ENCODE results near the gene CFDP1. TPM values are rescaled to one million over a fixed set of nuclear protein-coding genes. Genes with fewer than 3 reads are reported as not detected.

CFDP1 gene
- polyA plus RNA-seq, 4 donors, result 108 to 390 (median 236) TPM

DNA sequence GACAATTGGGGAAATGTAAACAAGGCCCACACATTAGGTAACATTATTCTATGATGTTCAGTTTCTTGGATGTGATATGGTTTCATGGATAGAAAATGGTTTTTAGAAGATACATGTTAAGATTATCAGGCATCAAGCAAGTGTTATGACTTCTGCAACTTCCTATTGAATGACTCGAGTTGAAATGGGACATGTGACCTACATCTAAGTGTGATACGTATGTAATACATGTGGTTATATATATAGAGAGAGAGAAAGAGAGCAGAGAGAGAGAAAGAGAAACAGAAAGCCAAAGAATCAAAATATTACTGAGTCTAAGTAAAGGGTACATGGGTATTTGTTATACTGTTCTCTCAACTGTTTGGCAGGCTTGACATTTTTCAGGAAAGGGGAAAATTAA, 29.5 kb upstream of the CFDP1 start:
- Histone ChIP-seq H3K27ac (ENCODE audit: low read depth in 1 of 3, low read length in 2 of 3) (peak overlapping the region in 2 of 3 donors; percentile 95 to 100), H3K36me3 (ENCODE audit: control insufficient read depth in 3 of 3, insufficient read depth in 2 of 3, low read depth in 1 of 3, low read length in 3 of 3) (peaks cover 0 to 8% (median 0%) of the 10 kb centered on the region in 3 donors), H3K27me3 (ENCODE audit: control insufficient read depth in 3 of 3, insufficient read depth in 3 of 3, low read length in 3 of 3) (no peaks in the 10 kb centered on the region), H3K4me1 (ENCODE audit: control insufficient read depth in 3 of 3, insufficient read depth in 2 of 3, low read depth in 1 of 3, low read length in 2 of 3) (peaks cover 0 to 28% (median 5%) of the 10 kb centered on the region in 3 donors), H3K9me3 (ENCODE audit: control insufficient read depth in 2 of 2, insufficient read depth in 1 of 2, low read depth in 1 of 2, low read length in 1 of 2) (no peaks in the 10 kb centered on the region), H3K4me3 (ENCODE audit: low read depth in 1 of 3, low read length in 3 of 3) (peak overlapping the region in 2 of 3 donors; percentile 92 to 95)
- 0 to 6% (median 1%) methylated on average over 2 of the region's 2 CpGs for whole genome bisulfite sequencing, 3 donors
- DNase-seq (peak; percentile 39 to 43), FAIRE-seq (no peak)

DNA sequence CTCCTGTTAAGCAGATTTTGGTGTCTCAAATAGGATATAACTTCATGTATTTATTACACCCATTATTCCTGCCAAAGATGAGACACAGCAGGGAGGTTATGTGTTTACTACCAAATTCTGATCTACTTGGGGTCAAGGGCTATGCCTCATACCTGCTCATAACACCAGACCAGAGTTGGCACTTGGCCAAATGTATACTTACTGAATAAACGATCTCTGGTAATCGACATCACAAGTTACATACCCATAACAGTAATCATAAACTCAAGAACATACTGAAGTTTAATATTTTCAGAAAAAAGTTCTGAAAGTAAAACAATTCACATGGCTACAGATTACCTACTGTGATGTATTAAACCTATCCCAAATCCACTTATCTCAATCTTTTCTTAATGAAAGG, 28.3 kb upstream of the CFDP1 start:
- 15 to 55% (median 39%) methylated on average over 2 of the region's 2 CpGs for WGBS, 3 donors
- no peak overlapping the region for H3K4me3 ChIP-seq (ENCODE audit: low read depth in 1 of 3, low read length in 3 of 3)
- peaks cover 0 to 16% (median 2%) of the 10 kb centered on the region in 3 donors for H3K36me3 ChIP-seq (ENCODE audit: control insufficient read depth in 3 of 3, insufficient read depth in 2 of 3, low read depth in 1 of 3, low read length in 3 of 3)
- H3K27me3 ChIP-seq (ENCODE audit: control insufficient read depth in 3 of 3, insufficient read depth in 3 of 3, low read length in 3 of 3), result no peaks in the 10 kb centered on the region
- H3K4me1 ChIP-seq (ENCODE audit: control insufficient read depth in 3 of 3, insufficient read depth in 2 of 3, low read depth in 1 of 3, low read length in 2 of 3), result peaks cover 5 to 39% (median 6%) of the 10 kb centered on the region in 3 donors
- FAIRE-seq, result no peak
- H3K27ac ChIP-seq (ENCODE audit: low read depth in 1 of 3, low read length in 2 of 3), result peak overlapping the region in 1 of 3 donors; percentile 21
- peak; percentile 30 to 61 for DNase-seq
- H3K9me3 ChIP-seq (ENCODE audit: control insufficient read depth in 2 of 2, insufficient read depth in 1 of 2, low read depth in 1 of 2, low read length in 1 of 2), result no peaks in the 10 kb centered on the region

DNA sequence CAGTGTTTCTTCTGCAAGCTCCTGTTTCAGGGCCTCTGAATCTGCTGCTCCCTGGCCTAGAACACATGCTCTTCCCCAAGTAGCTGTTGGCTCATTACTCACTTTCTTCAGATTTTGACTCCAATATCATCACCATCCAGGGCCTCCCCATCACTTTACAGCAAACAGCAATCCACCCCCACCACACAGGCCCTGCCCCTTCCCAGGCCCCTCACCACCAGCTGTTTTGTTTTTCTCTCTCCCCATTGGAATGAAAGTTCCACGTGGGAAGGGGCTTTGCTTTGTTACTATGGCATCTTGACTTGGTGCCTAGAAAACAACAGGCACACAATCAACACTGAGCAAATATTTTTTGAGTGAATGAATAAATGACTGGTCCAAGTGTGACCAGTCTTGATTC, 27.1 kb upstream of the CFDP1 start:
- H3K27me3 ChIP-seq (ENCODE audit: control insufficient read depth in 3 of 3, insufficient read depth in 3 of 3, low read length in 3 of 3), result no peaks in the 10 kb centered on the region
- H3K4me3 ChIP-seq (ENCODE audit: low read depth in 1 of 3, low read length in 3 of 3), result no peak overlapping the region
- FAIRE-seq, result no peak
- peaks cover 0 to 18% (median 2%) of the 10 kb centered on the region in 3 donors for H3K36me3 ChIP-seq (ENCODE audit: control insufficient read depth in 3 of 3, insufficient read depth in 2 of 3, low read depth in 1 of 3, low read length in 3 of 3)
- no peak for DNase-seq
- H3K9me3 ChIP-seq (ENCODE audit: control insufficient read depth in 2 of 2, insufficient read depth in 1 of 2, low read depth in 1 of 2, low read length in 1 of 2), result no peaks in the 10 kb centered on the region
- H3K27ac ChIP-seq (ENCODE audit: low read depth in 1 of 3, low read length in 2 of 3), result peak overlapping the region in 1 of 3 donors; percentile 25
- peaks cover 6 to 49% (median 13%) of the 10 kb centered on the region in 3 donors for H3K4me1 ChIP-seq (ENCODE audit: control insufficient read depth in 3 of 3, insufficient read depth in 2 of 3, low read depth in 1 of 3, low read length in 2 of 3)
- 12 to 36% (median 24%) methylated on average over 1 of the region's 1 CpG for WGBS, 3 donors

DNA sequence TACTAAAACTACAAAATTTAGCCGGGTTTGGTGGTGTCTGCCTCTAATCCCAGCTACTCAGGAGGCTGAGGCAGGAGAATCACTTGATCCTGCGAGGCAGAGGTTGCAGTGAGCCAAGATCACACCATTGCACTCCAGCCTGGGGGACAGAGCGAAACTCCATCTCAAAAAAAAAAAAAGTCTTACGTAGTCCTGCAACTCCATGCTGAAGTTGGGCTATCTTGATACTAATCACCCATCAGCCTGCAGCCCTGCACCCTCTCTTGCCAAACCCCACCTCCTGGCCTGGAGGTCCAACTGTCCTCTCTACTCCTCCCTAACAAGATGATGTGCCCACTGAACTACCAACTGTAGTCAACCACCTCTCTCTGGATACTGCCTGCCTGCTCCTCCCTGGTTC, 26.4 kb upstream of the CFDP1 start:
- DNase-seq (no peak), FAIRE-seq (no peak)
- peaks cover 6 to 49% (median 14%) of the 10 kb centered on the region in 3 donors for H3K4me1 ChIP-seq (ENCODE audit: control insufficient read depth in 3 of 3, insufficient read depth in 2 of 3, low read depth in 1 of 3, low read length in 2 of 3)
- no peaks in the 10 kb centered on the region for H3K9me3 ChIP-seq (ENCODE audit: control insufficient read depth in 2 of 2, insufficient read depth in 1 of 2, low read depth in 1 of 2, low read length in 1 of 2)
- H3K27me3 ChIP-seq (ENCODE audit: control insufficient read depth in 3 of 3, insufficient read depth in 3 of 3, low read length in 3 of 3), result no peaks in the 10 kb centered on the region
- peak overlapping the region in 1 of 3 donors; percentile 25 for H3K27ac ChIP-seq (ENCODE audit: low read depth in 1 of 3, low read length in 2 of 3)
- 93 to 95% (median 94%) methylated on average over 4 of the region's 4 CpGs for WGBS, 3 donors
- H3K36me3 ChIP-seq (ENCODE audit: control insufficient read depth in 3 of 3, insufficient read depth in 2 of 3, low read depth in 1 of 3, low read length in 3 of 3), result peaks cover 0 to 20% (median 2%) of the 10 kb centered on the region in 3 donors
- H3K4me3 ChIP-seq (ENCODE audit: low read depth in 1 of 3, low read length in 3 of 3), result no peak overlapping the region

DNA sequence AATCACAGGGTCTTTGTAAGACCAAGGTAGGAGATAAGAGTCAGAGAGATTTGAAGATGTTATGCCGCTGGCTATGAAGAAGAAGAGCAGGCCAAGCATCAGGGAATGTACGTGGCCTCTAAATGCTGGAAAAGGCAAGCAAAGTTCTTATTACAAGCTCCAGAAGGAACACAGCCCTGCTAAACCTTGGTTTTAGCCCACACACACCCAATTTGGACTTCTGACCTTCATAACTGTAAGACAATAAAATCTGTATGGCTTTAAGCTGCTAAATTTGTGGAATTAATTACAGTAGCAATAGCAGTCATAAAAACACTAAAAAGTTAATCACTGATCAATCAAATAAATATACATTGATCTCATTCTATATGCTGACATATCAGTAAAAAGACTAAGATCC, 25.1 kb upstream of the CFDP1 start:
- Histone ChIP-seq H3K9me3 (ENCODE audit: control insufficient read depth in 2 of 2, insufficient read depth in 1 of 2, low read depth in 1 of 2, low read length in 1 of 2) (no peaks in the 10 kb centered on the region), H3K27ac (ENCODE audit: low read depth in 1 of 3, low read length in 2 of 3) (peak overlapping the region; percentile 37 to 77 (median 70)), H3K27me3 (ENCODE audit: control insufficient read depth in 3 of 3, insufficient read depth in 3 of 3, low read length in 3 of 3) (no peaks in the 10 kb centered on the region), H3K36me3 (ENCODE audit: control insufficient read depth in 3 of 3, insufficient read depth in 2 of 3, low read depth in 1 of 3, low read length in 3 of 3) (peaks cover 0 to 21% (median 2%) of the 10 kb centered on the region in 3 donors), H3K4me3 (ENCODE audit: low read depth in 1 of 3, low read length in 3 of 3) (no peak overlapping the region), H3K4me1 (ENCODE audit: control insufficient read depth in 3 of 3, insufficient read depth in 2 of 3, low read depth in 1 of 3, low read length in 2 of 3) (peaks cover 8 to 49% (median 14%) of the 10 kb centered on the region in 3 donors)
- FAIRE-seq, result no peak
- 27 to 62% (median 38%) methylated on average over 2 of the region's 2 CpGs for WGBS, 3 donors
- peak; percentile 70 to 87 for DNase-seq

DNA sequence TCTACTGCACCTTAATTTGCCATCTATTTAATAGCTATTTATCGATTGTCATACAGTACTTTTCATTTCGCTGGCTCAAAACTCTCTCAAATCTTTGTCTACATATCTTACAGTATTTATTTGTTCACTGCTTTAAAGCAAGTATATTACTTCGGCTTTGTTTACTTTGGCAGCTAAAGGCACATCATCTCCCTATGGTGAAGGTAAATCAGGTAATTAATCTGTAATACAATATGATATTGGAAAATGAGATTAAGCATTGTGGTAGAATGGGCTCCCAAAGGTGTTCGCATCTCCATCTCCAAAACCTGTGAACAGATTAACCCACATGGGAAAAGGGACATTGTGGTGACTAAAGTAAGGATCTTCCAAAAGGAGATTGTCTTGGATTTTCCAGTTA, 24.7 kb upstream of the CFDP1 start:
- H3K4me3 ChIP-seq (ENCODE audit: low read depth in 1 of 3, low read length in 3 of 3), result no peak overlapping the region
- FAIRE-seq (no peak), DNase-seq (peak in 1 of 2 donors; percentile 36)
- H3K27ac ChIP-seq (ENCODE audit: low read depth in 1 of 3, low read length in 2 of 3), result peak overlapping the region; percentile 37 to 77 (median 70)
- H3K9me3 ChIP-seq (ENCODE audit: control insufficient read depth in 2 of 2, insufficient read depth in 1 of 2, low read depth in 1 of 2, low read length in 1 of 2), result no peaks in the 10 kb centered on the region
- H3K36me3 ChIP-seq (ENCODE audit: control insufficient read depth in 3 of 3, insufficient read depth in 2 of 3, low read depth in 1 of 3, low read length in 3 of 3), result peaks cover 0 to 21% (median 2%) of the 10 kb centered on the region in 3 donors
- WGBS, 3 donors, result 17 to 64% (median 28%) methylated on average over 4 of the region's 4 CpGs
- no peaks in the 10 kb centered on the region for H3K27me3 ChIP-seq (ENCODE audit: control insufficient read depth in 3 of 3, insufficient read depth in 3 of 3, low read length in 3 of 3)
- H3K4me1 ChIP-seq (ENCODE audit: control insufficient read depth in 3 of 3, insufficient read depth in 2 of 3, low read depth in 1 of 3, low read length in 2 of 3), result peaks cover 11 to 52% (median 14%) of the 10 kb centered on the region in 3 donors

DNA sequence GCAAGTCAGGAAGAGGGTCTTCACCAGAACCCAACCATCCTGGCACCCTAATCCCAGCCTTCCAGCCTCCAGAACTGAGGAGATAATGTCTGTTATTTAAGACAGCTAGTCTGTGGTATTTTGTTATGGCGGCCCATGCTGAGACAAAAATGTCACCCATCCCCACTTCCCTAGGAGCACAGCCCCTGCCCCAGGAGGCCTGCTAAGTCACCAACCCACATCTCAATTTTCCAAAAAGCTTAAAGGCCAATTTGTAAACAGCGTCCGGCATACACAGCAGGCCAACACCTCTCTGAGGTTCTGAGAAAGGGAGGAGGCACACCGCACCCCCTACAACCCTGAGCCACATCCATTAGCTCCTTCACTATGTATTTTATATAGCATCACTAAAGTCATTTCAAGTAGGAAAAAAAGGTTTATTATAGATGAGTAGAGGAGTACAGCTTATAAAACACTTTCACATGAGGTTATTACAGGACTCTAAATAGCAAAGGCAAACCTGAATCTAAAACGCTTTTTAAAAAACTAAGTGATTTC, 24.2 kb upstream of the CFDP1 start:
- FAIRE-seq (no peak), DNase-seq (no peak)
- H3K9me3 ChIP-seq (ENCODE audit: control insufficient read depth in 2 of 2, insufficient read depth in 1 of 2, low read depth in 1 of 2, low read length in 1 of 2), result no peaks in the 10 kb centered on the region
- WGBS, 3 donors, result 18 to 63% (median 46%) methylated on average over 5 of the region's 5 CpGs
- H3K4me1 ChIP-seq (ENCODE audit: control insufficient read depth in 3 of 3, insufficient read depth in 2 of 3, low read depth in 1 of 3, low read length in 2 of 3), result peaks cover 13 to 57% (median 14%) of the 10 kb centered on the region in 3 donors
- H3K4me3 ChIP-seq (ENCODE audit: low read depth in 1 of 3, low read length in 3 of 3), result no peak overlapping the region
- peak overlapping the region; percentile 0 to 70 (median 49) for H3K27ac ChIP-seq (ENCODE audit: low read depth in 1 of 3, low read length in 2 of 3)
- no peaks in the 10 kb centered on the region for H3K27me3 ChIP-seq (ENCODE audit: control insufficient read depth in 3 of 3, insufficient read depth in 3 of 3, low read length in 3 of 3)
- peaks cover 0 to 21% (median 2%) of the 10 kb centered on the region in 3 donors for H3K36me3 ChIP-seq (ENCODE audit: control insufficient read depth in 3 of 3, insufficient read depth in 2 of 3, low read depth in 1 of 3, low read length in 3 of 3)

DNA sequence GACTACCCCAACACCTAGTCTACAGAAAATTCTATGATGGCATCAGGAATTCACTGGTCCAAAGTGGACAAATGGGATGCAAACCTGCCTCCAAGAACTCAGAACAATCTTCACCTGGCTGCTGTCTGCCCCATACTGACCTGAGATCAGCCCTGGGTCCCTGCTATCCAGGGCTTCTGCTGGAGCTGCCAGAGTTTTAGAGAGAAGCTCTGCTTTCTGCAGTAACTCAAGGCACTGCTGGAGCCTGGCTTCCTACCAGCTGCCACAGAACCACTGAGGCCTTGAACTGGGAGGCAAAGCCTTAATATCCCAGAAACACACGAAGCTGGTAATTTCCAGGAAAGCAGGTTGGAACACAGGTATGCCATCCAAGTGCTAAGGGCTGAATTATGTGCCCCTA, 23.7 kb upstream of the CFDP1 start:
- peaks cover 14 to 62% (median 14%) of the 10 kb centered on the region in 3 donors for H3K4me1 ChIP-seq (ENCODE audit: control insufficient read depth in 3 of 3, insufficient read depth in 2 of 3, low read depth in 1 of 3, low read length in 2 of 3)
- no peaks in the 10 kb centered on the region for H3K27me3 ChIP-seq (ENCODE audit: control insufficient read depth in 3 of 3, insufficient read depth in 3 of 3, low read length in 3 of 3)
- H3K27ac ChIP-seq (ENCODE audit: low read depth in 1 of 3, low read length in 2 of 3), result peak overlapping the region in 1 of 3 donors; percentile 70
- H3K9me3 ChIP-seq (ENCODE audit: control insufficient read depth in 2 of 2, insufficient read depth in 1 of 2, low read depth in 1 of 2, low read length in 1 of 2), result no peaks in the 10 kb centered on the region
- FAIRE-seq (no peak), DNase-seq (no peak)
- H3K4me3 ChIP-seq (ENCODE audit: low read depth in 1 of 3, low read length in 3 of 3), result no peak overlapping the region
- H3K36me3 ChIP-seq (ENCODE audit: control insufficient read depth in 3 of 3, insufficient read depth in 2 of 3, low read depth in 1 of 3, low read length in 3 of 3), result peaks cover 0 to 26% (median 2%) of the 10 kb centered on the region in 3 donors
- 11 to 67% (median 65%) methylated on average over 1 of the region's 1 CpG for WGBS, 3 donors

All from small intestine (tissue), 7 donors.